NCI-H2227 treated with DMSO at 0.1 percent for 48 hours (cell line): Measurements from ENCODE around the gene DLG2.
"Not testable (repeated sequence)": the region's sequence is repeated elsewhere in the genome, so short reads cannot be mapped to it uniquely, and the experiment has no call there.

Source experiments
- DNase-seq: peaks from one replicate; lab custom pipeline; 2025; lab: John Stamatoyannopoulos, UW

DLG2 gene

GRCh38 chr11:84993386-84993785 is 633.8 kb downstream of the DLG2 start:
- no peak for DNase-seq

- no peak for DNase-seq
These were observed 637.0 kb downstream of the DLG2 start for GRCh38 chr11:84990141-84990540.

DNA sequence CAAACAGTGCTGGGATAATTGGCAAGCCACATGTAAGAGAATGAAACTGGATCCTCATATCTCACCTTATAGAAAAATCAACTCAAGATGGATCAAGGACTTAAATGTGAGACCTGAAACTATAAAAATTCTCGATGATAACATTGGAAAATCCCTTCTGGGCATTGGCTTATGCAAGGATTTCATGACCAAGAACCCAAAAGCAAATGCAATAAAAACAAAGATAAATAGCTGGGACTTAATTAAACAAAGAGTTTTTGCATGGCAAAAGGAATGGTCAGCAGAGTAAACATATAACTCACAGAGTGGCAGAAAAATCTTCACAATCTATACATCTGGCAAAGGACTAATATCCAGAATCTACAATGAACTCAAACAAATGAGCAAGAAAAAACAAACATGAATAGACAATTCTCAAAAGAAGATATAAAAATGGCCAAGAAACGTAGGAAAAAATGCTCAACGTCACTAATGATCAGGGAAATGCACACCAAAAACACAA is 639.4 kb downstream of the DLG2 start:
- not testable (repeated sequence) for DNase-seq

- no peak for DNase-seq
These were observed 645.8 kb downstream of the DLG2 start for GRCh38 chr11:84981301-84981700.

DNA sequence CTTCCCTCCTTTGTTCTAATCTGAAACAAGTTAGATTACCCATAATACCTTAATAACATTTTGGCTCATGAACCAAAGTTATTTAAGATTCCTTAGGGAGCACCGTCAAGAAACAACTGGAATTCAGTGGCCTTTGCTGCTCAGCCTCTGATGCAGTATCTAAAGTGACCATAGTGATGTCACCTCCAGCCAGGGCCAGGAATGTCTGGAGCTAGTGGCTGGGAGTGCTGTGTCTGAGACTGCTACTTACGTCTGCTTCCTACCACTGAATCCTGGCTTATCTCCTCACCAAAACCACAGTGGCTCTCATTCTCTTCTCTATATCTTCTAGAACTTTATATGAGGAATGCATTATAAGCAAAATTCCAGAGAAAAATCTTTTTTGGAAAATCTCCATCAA is 658.0 kb downstream of the DLG2 start:
- DNase-seq, result no peak

DNA sequence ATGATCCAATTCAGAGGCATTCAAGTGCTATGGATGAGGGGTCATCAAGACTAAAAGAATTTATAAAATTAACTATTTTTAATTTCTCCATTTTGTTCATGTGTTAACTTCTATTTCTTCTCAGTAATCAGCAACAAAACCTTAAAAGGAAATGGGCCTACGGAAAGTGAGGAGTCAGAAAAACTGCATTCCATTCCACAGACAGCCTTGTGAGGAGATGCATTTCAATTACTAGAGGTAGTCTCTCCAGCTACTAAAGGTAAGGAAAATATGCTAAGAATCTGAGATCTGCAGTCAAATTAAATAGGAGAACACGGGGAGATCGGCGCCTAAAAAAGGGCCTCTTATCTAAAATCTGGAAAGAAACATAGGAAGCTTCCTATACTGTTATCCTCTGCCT is 661.7 kb downstream of the DLG2 start:
- DNase-seq, result no peak

- no peak for DNase-seq
These were observed 663.9 kb downstream of the DLG2 start for GRCh38 chr11:84963240-84963639.

DNA sequence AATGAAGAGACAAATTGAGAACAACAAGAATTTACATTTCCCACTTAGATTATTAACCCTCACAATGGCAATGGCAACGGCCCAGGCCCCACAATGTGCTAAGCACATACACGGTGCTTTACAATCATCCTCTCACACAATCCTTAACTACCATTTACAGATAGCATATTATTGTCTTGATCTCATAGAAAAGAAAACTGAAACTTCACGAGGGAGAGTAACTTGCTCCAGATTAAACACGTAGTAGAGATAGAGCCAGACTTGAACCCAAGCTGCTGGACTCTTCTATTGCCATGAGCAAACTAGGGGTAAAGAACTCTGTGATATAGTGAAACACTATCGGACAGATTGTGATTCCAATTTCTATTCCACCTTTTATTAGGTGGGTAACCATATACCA is 665.1 kb downstream of the DLG2 start:
- DNase-seq, result no peak

DNA sequence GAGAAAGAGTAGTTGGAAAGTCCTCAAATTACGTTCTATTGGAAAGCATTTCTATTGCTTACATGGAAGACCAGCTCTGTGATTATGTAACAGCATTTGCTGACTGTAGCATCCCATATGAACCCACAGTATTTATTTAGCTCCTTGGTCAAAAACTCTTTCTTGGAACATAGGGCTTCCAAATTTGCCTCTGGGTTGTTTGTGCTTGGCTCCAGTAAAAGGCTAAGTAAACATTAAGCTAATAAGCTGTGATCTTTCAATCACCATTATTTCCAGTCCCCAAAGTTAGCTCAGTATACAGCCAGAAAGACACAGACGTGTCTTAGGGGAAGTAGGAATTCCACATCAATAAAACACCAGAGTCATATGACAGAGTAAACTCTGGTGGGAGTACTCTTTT is 668.8 kb downstream of the DLG2 start:
- no peak for DNase-seq

GRCh38 chr11:84950569-84951270 is 676.4 kb downstream of the DLG2 start:
- no peak for DNase-seq

DNA sequence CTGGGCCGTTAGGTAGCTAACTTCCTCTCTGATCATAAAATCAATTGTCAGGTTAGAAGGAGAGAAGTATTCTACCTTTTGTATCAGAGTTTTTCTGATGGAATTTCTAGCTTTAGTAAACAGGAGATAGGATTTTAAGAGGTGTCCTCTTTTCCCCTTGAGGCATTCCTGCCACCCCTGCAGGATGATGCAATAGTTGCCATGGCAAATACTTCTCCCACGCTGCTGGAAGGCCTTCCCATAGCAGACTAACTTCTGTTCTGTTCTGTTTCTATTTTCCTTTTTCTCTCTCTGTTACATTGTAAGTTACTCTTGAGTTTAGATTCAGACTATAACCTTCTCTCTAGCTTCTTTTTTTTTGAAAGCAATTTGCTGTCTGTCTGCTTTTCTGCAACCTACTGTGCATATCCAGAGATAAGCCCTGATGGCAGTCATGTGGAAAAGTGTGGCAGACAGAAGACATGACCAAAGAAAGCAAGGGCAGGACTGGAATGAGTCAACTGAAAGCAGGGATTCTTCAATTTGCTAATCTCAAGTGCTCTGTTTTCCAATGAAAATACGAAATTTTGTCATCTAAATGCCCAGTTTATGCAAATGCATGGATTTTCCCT is 679.1 kb downstream of the DLG2 start:
- no peak for DNase-seq

GRCh38 chr11:84947070-84947469 is 680.1 kb downstream of the DLG2 start:
- no peak for DNase-seq

DNA sequence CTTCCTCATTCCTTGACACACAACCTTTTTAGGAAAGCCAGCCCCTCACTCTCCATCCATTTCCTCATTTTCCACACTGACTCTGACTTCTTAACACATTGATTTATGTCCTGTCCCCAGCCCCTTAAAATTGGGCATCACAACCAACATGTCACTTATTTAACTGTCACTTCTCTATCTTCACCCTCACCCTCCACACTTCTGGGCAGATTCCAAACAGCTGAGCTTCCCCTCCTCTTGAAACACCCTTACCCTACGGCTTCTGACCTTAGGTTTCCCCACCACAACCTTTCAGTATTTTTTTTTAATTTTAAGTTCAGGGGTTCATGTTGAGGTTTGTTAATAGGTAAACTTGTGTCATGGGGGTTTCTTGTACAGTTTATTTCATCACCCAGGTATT is 696.3 kb downstream of the DLG2 start:
- DNase-seq, result no peak

- DNase-seq, result no peak
These were observed 697.4 kb downstream of the DLG2 start for GRCh38 chr11:84929738-84930137.

DNA sequence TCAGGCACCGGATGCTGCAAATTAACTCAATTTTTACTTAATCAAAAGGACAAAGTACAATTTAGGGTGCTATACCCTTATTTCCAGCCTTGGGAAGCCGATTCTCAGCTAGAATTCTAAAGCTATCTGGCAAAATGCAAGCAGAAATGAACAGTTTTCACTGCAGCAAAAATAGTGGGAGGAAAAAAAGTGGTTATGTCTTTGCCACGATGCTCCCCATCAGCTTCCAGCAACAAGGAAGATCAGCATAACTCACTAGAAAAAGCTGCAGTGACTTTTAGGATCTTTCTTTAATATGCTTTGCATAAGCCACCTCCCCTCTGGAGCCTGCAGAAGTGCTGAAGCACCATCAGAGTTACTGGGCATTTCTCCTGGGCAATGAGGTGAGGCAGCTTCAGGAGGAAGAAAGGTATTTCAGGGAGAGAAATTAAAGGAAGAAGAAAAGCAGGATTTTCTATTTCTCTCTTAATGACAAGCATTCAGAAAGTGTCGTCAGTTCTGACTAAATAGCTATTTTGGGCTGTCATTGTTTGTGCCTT is 702.9 kb downstream of the DLG2 start:
- no peak for DNase-seq

DNA sequence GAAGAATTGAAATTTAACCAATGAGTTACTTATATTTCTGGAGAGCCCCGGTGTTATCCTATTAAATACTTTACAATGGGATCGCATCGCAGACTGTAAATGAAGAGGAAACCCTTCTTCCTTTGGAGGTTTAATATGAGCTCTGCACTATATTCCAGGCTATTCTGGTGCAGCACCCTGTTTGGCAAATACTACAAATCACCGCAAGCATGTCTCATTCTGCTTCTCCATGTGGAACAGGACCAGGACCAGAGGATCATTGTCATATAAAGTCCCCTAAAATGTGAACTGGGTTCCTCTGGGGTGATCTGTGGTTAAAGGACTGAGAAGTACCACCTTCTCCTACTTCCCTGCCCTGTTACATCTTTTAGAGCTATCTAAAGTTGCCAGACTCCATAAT is 703.7 kb downstream of the DLG2 start:
- no peak for DNase-seq

DNA sequence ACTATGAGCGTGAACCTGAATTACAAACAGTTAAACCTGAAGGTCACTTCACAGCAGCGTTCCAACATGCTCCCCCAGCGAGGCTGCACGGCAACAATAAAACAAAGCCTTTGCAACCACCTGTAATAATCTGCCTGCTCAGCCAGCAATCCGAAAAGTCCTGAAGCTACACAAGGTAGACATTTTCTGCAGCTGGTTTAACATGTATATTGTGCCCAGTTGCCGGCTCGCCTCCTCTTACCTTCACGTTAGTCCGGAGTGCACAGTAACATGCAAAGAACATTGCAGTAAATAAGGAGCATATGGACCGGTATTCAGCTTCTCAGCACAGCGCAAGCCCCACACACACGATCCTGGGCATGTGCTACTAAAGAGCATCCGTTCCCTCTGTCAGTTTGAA is 704.3 kb downstream of the DLG2 start:
- no peak for DNase-seq

- DNase-seq, result no peak
These were observed 704.8 kb downstream of the DLG2 start for GRCh38 chr11:84922212-84922805.

GRCh38 chr11:84914511-84914910 is 712.6 kb downstream of the DLG2 start:
- no peak for DNase-seq

GRCh38 chr11:84909740-84910139 is 717.4 kb downstream of the DLG2 start:
- DNase-seq, result no peak

DNA sequence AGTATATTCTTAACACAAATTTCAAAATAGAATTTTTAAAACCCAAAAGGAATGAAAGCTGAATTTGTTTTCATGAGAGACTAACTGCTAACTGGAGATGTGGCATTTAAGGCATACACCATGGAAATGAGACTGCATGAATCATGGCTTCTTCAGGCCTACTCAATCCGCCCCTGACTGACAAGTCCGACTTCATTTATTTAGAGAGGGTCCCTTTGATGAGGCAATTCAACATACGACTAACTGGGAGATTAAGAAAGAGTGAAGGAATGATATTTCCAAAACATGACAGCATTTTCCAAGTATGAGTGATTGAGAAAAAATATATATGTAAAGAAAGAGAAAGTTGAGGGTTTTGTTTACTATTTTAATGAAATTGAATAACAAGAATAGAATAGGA is 720.1 kb downstream of the DLG2 start:
- no peak for DNase-seq

- no peak for DNase-seq
These were observed 721.7 kb downstream of the DLG2 start for GRCh38 chr11:84905411-84905810.

GRCh38 chr11:84902445-84902844 is 724.7 kb downstream of the DLG2 start:
- peak; percentile 90 for DNase-seq
